Keratinocyte (primary cell): ENCODE data around the gene PKP4. TPM values are rescaled to one million over a fixed set of nuclear protein-coding genes. Genes with fewer than 3 reads are reported as not detected.

ENCODE experiments used
- DNase-seq: peaks from one replicate; pipeline ENCODE4 v3.0.0-alpha.2; 2011; ENCODE audit warnings: low read depth, missing footprints, low spot score
- FAIRE-seq: peaks from 2 replicates; lab custom pipeline; 2011; peaks lifted over from hg19 to GRCh38; lab: Jason Lieb, UNC
- H2AFZ ChIP-seq: 2 replicates; pipeline ENCODE4 v1.6.0; 2012; ENCODE audit warnings: low read length, control low read depth, inconsistent platforms; ENCODE audit not compliant: control insufficient read depth
- H3K27ac ChIP-seq: 2 replicates; pipeline ENCODE4 v1.5.1; 2011; ENCODE audit warnings: low read length; ENCODE audit not compliant: control insufficient read depth, insufficient read depth
- H3K27me3 ChIP-seq: 3 replicates; pipeline ENCODE4 v1.6.0; 2011; ENCODE audit warnings: low read length; ENCODE audit not compliant: control insufficient read depth, insufficient read depth; ENCODE audit errors: extremely low read depth
- H3K36me3 ChIP-seq, 2 experiments: 2 replicates in 1 of 2; 3 replicates in 1 of 2; pipeline ENCODE4 v1.5.1; 2011; ENCODE audit warnings: low read length in 2 of 2, mild to moderate bottlenecking in 1 of 2; ENCODE audit not compliant: control insufficient read depth in 2 of 2, insufficient read depth in 2 of 2; ENCODE audit errors: extremely low read depth in 1 of 2
- H3K4me1 ChIP-seq: 3 replicates; pipeline ENCODE4 v1.5.1; 2011; ENCODE audit warnings: low read length; ENCODE audit not compliant: control insufficient read depth, insufficient read depth; ENCODE audit errors: extremely low read depth
- H3K4me2 ChIP-seq: 3 replicates; pipeline ENCODE4 v1.6.0; 2011; ENCODE audit warnings: low read depth, low read length; ENCODE audit not compliant: control insufficient read depth, insufficient read depth; ENCODE audit errors: extremely low read depth
- H3K4me3 ChIP-seq, 3 experiments: fragments of 200-600 bp in 1 of 3; sonication (generic) in 1 of 3; 2 replicates in 2 of 3; 3 replicates in 1 of 3; pipeline ENCODE4 v1.5.1; 2011 to 2016; ENCODE audit warnings: low read length in 3 of 3, mild to moderate bottlenecking in 3 of 3, control low read depth in 2 of 3, inconsistent platforms in 1 of 3, low read depth in 1 of 3, mixed read lengths in 1 of 3, mixed run types in 1 of 3, moderate library complexity in 1 of 3; ENCODE audit not compliant: control insufficient read depth in 2 of 3, insufficient read depth in 2 of 3; ENCODE audit errors: extremely low read depth in 1 of 3
- H3K79me2 ChIP-seq: 2 replicates; pipeline ENCODE4 v1.6.0; 2012; ENCODE audit warnings: low read length; ENCODE audit not compliant: control insufficient read depth, insufficient read depth
- H3K9ac ChIP-seq: 3 replicates; pipeline ENCODE4 v1.6.0; 2011; ENCODE audit warnings: low read length; ENCODE audit not compliant: control insufficient read depth, insufficient read depth; ENCODE audit errors: extremely low read depth
- H3K9me1 ChIP-seq: 3 replicates; pipeline ENCODE4 v1.6.0; 2011; ENCODE audit warnings: low read length; ENCODE audit not compliant: control insufficient read depth, insufficient read depth; ENCODE audit errors: extremely low read depth
- H3K9me3 ChIP-seq: 2 replicates; pipeline ENCODE4 v1.5.1; 2012; ENCODE audit warnings: low read depth, low read length; ENCODE audit not compliant: control insufficient read depth
- H4K20me1 ChIP-seq: 3 replicates; pipeline ENCODE4 v1.6.0; 2011; ENCODE audit warnings: low read length; ENCODE audit not compliant: control insufficient read depth, insufficient read depth; ENCODE audit errors: extremely low read depth
- CTCF ChIP-seq, 3 experiments: IDR thresholded peaks in 1 of 3; conservative IDR thresholded peaks in 1 of 3; optimal IDR thresholded peaks in 1 of 3; 2 replicates in 2 of 3; 3 replicates in 1 of 3; pipeline versions ENCODE3 to v1.5.1; 2011; ENCODE audit warnings: low read length in 3 of 3, mild to moderate bottlenecking in 3 of 3, moderate library complexity in 2 of 3, control low read depth in 1 of 3, inconsistent platforms in 1 of 3; ENCODE audit not compliant: insufficient read depth in 2 of 3; ENCODE audit errors: extremely low read depth in 1 of 3
- EZH2 ChIP-seq: IDR thresholded peaks from one replicate; pipeline ENCODE4 v1.6.1; 2012; ENCODE audit warnings: inconsistent platforms, mild to moderate bottlenecking, low read length, moderate library complexity
- dilution Hi-C: fragments of 300-500 bp; cut with MboI; formaldehyde crosslinking; loops from one replicate; pipeline ENCODE4 v1.7.0; 2020; ENCODE audit warnings: low sequenced_read_pairs; ENCODE audit not compliant: extremely low pct_ligation_motif_present
- polyA plus RNA-seq, 5 experiments: library from polyadenylated mRNA; depleted of rRNA in 3 of 5; stranded (reverse) in 3 of 5; stranded (forward) in 1 of 5; unstranded in 1 of 5; fragments of >200 nt; gene quantifications; 1 replicate in 1 of 5; 2 replicates in 3 of 5; 3 replicates in 1 of 5; pipeline versions ENCODE4 v1.2.1 to v1.2.3, GENCODE V29; 2011 to 2012; ENCODE audit warnings: missing spikeins in 2 of 5, low read depth in 1 of 5, low replicate concordance in 1 of 5

PKP4 gene
- polyA plus RNA-seq, 1 donor (not counting 4 experiments of a cell fraction or from before 2014, with no cell fraction given): 43.8 TPM

GRCh38 chr2:158513841-158514240, 57.1 kb downstream of the PKP4 start:
- Histone ChIP-seq H3K4me2 (no peak overlapping the region), H3K4me3 (no peak overlapping the region), H4K20me1 (no peaks in the 10 kb centered on the region), H3K36me3 (peaks cover 0 to 6% of the 10 kb centered on the region in 2 experiments), H3K9me3 (no peaks in the 10 kb centered on the region), H3K4me1 (peaks cover 3% of the 10 kb centered on the region), H3K9me1 (no peaks in the 10 kb centered on the region), H2AFZ (no peak overlapping the region), H3K9ac (no peak overlapping the region), H3K79me2 (peaks cover 42% of the 10 kb centered on the region), H3K27ac (no peak overlapping the region), H3K27me3 (no peaks in the 10 kb centered on the region)
- FAIRE-seq (no peak), DNase-seq (no peak)
- dilution Hi-C loops: no loop called here
- TF ChIP-seq EZH2 (no peak), CTCF (optimal IDR thresholded peaks at IDR 0.05 in 1 of 3, IDR thresholded peaks at IDR 0.05 in 1 of 3, conservative IDR thresholded peaks at IDR 0.05 in 1 of 3; ENCODE audit: extremely low read depth in 1 of 3, insufficient read depth in 2 of 3, low read length in 3 of 3) (no peak)

GRCh38 chr2:158518084-158518483, 61.3 kb downstream of the PKP4 start:
- H2AFZ ChIP-seq: no peak overlapping the region
- H3K36me3 ChIP-seq: peaks cover 0 to 12% of the 10 kb centered on the region in 2 experiments
- peaks cover 37% of the 10 kb centered on the region for H3K79me2 ChIP-seq
- H3K4me2 ChIP-seq: no peak overlapping the region
- no peak overlapping the region for H3K27ac ChIP-seq
- no peak overlapping the region for H3K4me3 ChIP-seq
- dilution Hi-C loops: no loop called here
- TF ChIP-seq CTCF (optimal IDR thresholded peaks at IDR 0.05 in 1 of 3, IDR thresholded peaks at IDR 0.05 in 1 of 3, conservative IDR thresholded peaks at IDR 0.05 in 1 of 3; ENCODE audit: extremely low read depth in 1 of 3, insufficient read depth in 2 of 3, low read length in 3 of 3): no peak
- TF ChIP-seq EZH2: no peak
- no peaks in the 10 kb centered on the region for H3K4me1 ChIP-seq
- DNase-seq (no peak), FAIRE-seq (no peak)
- H4K20me1 ChIP-seq: no peaks in the 10 kb centered on the region
- no peaks in the 10 kb centered on the region for H3K9me3 ChIP-seq
- H3K9me1 ChIP-seq: no peaks in the 10 kb centered on the region
- no peaks in the 10 kb centered on the region for H3K27me3 ChIP-seq
- H3K9ac ChIP-seq: no peak overlapping the region
